ENCODE data around the gene ZDHHC14.

Gene ZDHHC14

GRCh38 chr6:157412791-157413190, 31.8 kb downstream of the ZDHHC14 start:
- H3K27me3 ChIP-seq (ENCODE audit: insufficient read depth, low read depth), result no peaks in the 10 kb centered on the region
- no peak for TF ChIP-seq CTCF (conservative IDR thresholded peaks at IDR 0.05; ENCODE audit: low read depth, low read length)
- no peaks in the 10 kb centered on the region for H4K20me1 ChIP-seq (ENCODE audit: insufficient read depth)
- H3K4me2 ChIP-seq, result no peak overlapping the region
- H3K27ac ChIP-seq, result no peak overlapping the region
- H2AFZ ChIP-seq (ENCODE audit: low read depth), result no peak overlapping the region
- H3K9ac ChIP-seq, result no peak overlapping the region
- no peak overlapping the region for H3K4me3 ChIP-seq (IDR thresholded peaks at IDR 0.05; ENCODE audit: insufficient read depth, low read depth, low read length)
- H3K79me2 ChIP-seq (ENCODE audit: insufficient read depth, low read depth), result no peaks in the 10 kb centered on the region
- H3K4me1 ChIP-seq (ENCODE audit: low read depth, poor library complexity, severe bottlenecking), result no peaks in the 10 kb centered on the region
- no peaks in the 10 kb centered on the region for H3K36me3 ChIP-seq (ENCODE audit: insufficient read depth)

- H3K27ac ChIP-seq, result no peak overlapping the region
- no peak overlapping the region for H3K4me3 ChIP-seq (IDR thresholded peaks at IDR 0.05; ENCODE audit: insufficient read depth, low read depth, low read length)
These were observed 39.5 kb downstream of the ZDHHC14 start for GRCh38 chr6:157420497-157420896.

GRCh38 chr6:157424491-157425020, 43.6 kb downstream of the ZDHHC14 start:
- Histone ChIP-seq H4K20me1 (ENCODE audit: insufficient read depth) (no peaks in the 10 kb centered on the region), H3K27me3 (ENCODE audit: insufficient read depth, low read depth) (no peaks in the 10 kb centered on the region), H3K4me1 (ENCODE audit: low read depth, poor library complexity, severe bottlenecking) (no peaks in the 10 kb centered on the region), H3K36me3 (ENCODE audit: insufficient read depth) (no peaks in the 10 kb centered on the region), H3K4me2 (no peak overlapping the region), H3K9ac (no peak overlapping the region), H3K79me2 (ENCODE audit: insufficient read depth, low read depth) (no peaks in the 10 kb centered on the region), H3K4me3 (IDR thresholded peaks at IDR 0.05; ENCODE audit: insufficient read depth, low read depth, low read length) (no peak overlapping the region), H2AFZ (ENCODE audit: low read depth) (no peak overlapping the region), H3K27ac (no peak overlapping the region)
- TF ChIP-seq CTCF (conservative IDR thresholded peaks at IDR 0.05; ENCODE audit: low read depth, low read length), result no peak

More at GRCh38 chr6:157420497-157420896, 39.5 kb downstream of the ZDHHC14 start:
- no peak for TF ChIP-seq CTCF (conservative IDR thresholded peaks at IDR 0.05; ENCODE audit: low read depth, low read length)
- Histone ChIP-seq H3K9ac (no peak overlapping the region), H3K79me2 (ENCODE audit: insufficient read depth, low read depth) (no peaks in the 10 kb centered on the region), H3K4me1 (ENCODE audit: low read depth, poor library complexity, severe bottlenecking) (no peaks in the 10 kb centered on the region), H3K27me3 (ENCODE audit: insufficient read depth, low read depth) (no peaks in the 10 kb centered on the region), H3K4me2 (no peak overlapping the region), H4K20me1 (ENCODE audit: insufficient read depth) (no peaks in the 10 kb centered on the region), H3K36me3 (ENCODE audit: insufficient read depth) (no peaks in the 10 kb centered on the region), H2AFZ (ENCODE audit: low read depth) (no peak overlapping the region)

- H2AFZ ChIP-seq (ENCODE audit: low read depth), result no peak overlapping the region
- no peak for TF ChIP-seq CTCF (conservative IDR thresholded peaks at IDR 0.05; ENCODE audit: low read depth, low read length)
These were observed 47.0 kb downstream of the ZDHHC14 start for GRCh38 chr6:157427969-157428368.

More at GRCh38 chr6:157427969-157428368, 47.0 kb downstream of the ZDHHC14 start:
- no peaks in the 10 kb centered on the region for H3K36me3 ChIP-seq (ENCODE audit: insufficient read depth)
- no peak overlapping the region for H3K27ac ChIP-seq
- H3K4me3 ChIP-seq (IDR thresholded peaks at IDR 0.05; ENCODE audit: insufficient read depth, low read depth, low read length), result no peak overlapping the region
- no peak overlapping the region for H3K4me2 ChIP-seq
- H4K20me1 ChIP-seq (ENCODE audit: insufficient read depth), result no peaks in the 10 kb centered on the region
- H3K4me1 ChIP-seq (ENCODE audit: low read depth, poor library complexity, severe bottlenecking), result no peaks in the 10 kb centered on the region
- no peak overlapping the region for H3K9ac ChIP-seq
- H3K79me2 ChIP-seq (ENCODE audit: insufficient read depth, low read depth), result no peaks in the 10 kb centered on the region
- H3K27me3 ChIP-seq (ENCODE audit: insufficient read depth, low read depth), result no peaks in the 10 kb centered on the region
